Fibroblast of pulmonary artery (primary cell): ENCODE measurements around the gene EMP1.

Experiments
- DNase-seq: peaks from one replicate; pipeline ENCODE4 v3.0.0-alpha.2; 2010; ENCODE audit warnings: low read depth
- H3K4me3 ChIP-seq: replicated peaks from 2 replicates; pipeline ENCODE4 v1.5.1; 2011; ENCODE audit warnings: low read depth, mild to moderate bottlenecking, control low read depth, low read length, moderate library complexity
- TF ChIP-seq, protein P1 (sequence below): IDR thresholded peaks from 2 replicates; pipeline ENCODE4 v1.5.1; 2011; ENCODE audit warnings: mild to moderate bottlenecking, control low read depth, low read length, inconsistent platforms; ENCODE audit errors: missing control alignments

The EMP1 gene

DNA sequence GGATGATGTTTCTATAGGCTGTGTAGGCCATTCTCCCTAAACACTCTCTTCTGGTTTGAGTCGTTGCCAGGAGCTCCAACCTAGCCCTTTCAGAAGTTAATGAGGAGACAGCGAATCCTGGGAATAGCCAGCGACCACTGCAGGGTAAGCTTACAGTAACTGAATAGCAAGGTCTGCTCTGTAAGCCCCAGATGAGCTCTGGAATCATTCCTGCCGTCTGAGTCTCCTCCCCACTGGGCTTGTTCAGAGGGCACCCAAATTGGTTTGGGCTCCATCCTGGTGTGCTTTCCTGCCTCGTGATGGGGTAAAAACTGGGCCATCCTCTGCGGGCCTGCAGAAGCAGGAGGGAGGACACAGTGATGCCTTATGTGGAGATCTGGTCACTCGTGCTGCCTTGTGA is 43.3 kb upstream of the EMP1 start:
- TF ChIP-seq, protein P1, sequence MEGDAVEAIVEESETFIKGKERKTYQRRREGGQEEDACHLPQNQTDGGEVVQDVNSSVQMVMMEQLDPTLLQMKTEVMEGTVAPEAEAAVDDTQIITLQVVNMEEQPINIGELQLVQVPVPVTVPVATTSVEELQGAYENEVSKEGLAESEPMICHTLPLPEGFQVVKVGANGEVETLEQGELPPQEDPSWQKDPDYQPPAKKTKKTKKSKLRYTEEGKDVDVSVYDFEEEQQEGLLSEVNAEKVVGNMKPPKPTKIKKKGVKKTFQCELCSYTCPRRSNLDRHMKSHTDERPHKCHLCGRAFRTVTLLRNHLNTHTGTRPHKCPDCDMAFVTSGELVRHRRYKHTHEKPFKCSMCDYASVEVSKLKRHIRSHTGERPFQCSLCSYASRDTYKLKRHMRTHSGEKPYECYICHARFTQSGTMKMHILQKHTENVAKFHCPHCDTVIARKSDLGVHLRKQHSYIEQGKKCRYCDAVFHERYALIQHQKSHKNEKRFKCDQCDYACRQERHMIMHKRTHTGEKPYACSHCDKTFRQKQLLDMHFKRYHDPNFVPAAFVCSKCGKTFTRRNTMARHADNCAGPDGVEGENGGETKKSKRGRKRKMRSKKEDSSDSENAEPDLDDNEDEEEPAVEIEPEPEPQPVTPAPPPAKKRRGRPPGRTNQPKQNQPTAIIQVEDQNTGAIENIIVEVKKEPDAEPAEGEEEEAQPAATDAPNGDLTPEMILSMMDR: no peak
- no peak overlapping the region for H3K4me3 ChIP-seq
- DNase-seq: no peak

DNA sequence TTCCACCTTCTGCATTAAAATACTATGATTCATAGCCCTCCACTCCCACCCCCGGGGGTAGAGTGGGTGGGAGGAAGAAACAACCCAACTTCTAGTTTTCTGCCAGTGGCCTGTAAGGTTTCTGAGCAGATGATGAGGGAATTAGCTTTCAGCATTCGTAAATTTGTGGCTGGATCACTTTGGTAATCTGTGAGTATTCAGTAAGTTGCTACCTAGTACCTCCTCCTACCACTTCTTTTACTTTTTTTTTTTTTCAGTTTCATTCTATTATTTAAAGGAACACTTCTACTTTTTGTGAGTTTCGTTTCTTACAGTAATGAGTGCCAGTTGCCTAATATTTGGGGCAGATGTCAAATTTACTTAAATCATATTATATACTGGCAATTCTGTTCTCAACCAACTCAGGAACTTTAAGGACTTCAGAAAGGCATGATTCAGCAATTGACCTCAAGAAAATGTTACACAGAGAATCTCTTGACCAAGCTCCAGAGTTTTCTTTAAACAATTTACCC is 42.4 kb upstream of the EMP1 start:
- TF ChIP-seq, protein P1: no peak
- no peak for DNase-seq
- H3K4me3 ChIP-seq: no peak overlapping the region

DNA sequence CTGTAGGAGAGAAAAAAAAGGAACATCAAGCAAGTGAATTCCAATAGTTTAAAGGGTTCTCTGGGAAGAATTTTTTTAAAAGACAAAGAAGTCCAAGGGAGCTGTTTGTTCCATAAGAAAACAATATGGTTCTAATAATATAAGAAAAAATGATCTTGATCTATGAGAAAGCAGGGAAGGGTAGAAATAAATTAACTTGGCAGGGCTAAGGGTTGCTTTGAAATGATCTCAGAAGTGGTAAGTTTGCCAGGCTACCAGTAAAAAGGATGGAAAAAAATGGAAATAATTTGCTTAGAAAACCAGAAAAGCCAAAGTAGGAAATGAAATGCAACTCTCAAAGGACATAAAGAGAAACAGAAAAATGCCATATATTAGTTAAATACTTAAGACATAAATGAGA is 41.7 kb upstream of the EMP1 start:
- H3K4me3 ChIP-seq: no peak overlapping the region
- DNase-seq: no peak
- TF ChIP-seq, protein P1: no peak

DNA sequence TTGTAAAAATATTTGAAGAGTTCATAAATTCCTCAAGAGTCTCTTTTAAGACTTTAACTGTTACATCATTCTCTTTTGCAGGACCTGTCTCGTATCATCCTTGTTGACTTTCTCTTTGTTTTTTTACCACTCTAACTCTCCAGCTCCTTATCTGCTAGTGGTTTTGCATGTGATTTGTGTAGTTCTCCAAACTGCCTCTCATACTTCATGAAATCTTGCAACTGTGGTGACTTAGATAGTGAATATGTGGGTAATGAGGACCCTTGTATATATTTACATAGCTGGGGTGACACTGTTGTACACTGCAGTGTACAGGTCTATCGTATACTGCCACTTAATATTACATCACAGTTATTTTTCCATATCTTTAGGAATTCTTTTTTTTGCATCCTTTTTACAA is 40.2 kb upstream of the EMP1 start:
- no peak for DNase-seq
- TF ChIP-seq, protein P1: no peak
- no peak overlapping the region for H3K4me3 ChIP-seq

DNA sequence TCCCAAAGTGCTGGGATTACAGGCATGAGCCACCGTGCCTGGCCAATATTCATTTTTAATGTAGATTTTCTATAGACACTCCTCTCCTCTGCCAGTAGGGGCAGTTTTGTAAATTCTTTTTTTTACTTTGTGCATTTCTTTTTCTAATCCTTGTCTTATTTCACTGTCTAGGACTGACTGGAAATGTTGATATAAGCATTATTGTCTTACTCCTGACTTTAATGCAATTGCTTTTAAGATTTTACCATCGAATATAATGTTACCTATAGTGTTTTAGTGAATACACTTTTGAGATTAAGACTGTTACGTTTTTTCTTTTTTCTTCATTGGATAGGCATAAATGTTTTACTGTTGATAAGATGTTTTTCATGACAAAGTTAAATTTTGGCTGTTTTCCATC is 35.4 kb upstream of the EMP1 start:
- no peak overlapping the region for H3K4me3 ChIP-seq
- TF ChIP-seq, protein P1: peak; percentile 41
- no peak for DNase-seq

DNA sequence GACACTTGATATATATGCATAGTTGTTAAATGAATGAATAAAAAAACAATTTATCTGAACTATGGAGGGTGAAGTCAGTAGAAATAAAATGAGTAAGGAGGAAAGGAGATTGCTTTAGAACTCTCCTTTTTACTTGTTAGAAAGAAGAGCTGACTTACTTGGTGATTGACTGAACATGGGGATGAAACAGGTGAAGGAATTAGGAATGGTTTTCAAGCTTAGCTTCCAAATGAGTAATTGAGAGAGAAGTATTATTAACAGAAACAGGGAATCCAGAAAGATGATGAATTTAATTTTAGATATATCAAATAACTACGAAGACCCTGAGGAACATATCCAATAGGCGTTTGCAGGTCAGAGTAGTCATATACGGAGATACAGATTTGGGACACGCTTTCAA is 33.6 kb upstream of the EMP1 start:
- H3K4me3 ChIP-seq: no peak overlapping the region
- no peak for DNase-seq
- TF ChIP-seq, protein P1: no peak

DNA sequence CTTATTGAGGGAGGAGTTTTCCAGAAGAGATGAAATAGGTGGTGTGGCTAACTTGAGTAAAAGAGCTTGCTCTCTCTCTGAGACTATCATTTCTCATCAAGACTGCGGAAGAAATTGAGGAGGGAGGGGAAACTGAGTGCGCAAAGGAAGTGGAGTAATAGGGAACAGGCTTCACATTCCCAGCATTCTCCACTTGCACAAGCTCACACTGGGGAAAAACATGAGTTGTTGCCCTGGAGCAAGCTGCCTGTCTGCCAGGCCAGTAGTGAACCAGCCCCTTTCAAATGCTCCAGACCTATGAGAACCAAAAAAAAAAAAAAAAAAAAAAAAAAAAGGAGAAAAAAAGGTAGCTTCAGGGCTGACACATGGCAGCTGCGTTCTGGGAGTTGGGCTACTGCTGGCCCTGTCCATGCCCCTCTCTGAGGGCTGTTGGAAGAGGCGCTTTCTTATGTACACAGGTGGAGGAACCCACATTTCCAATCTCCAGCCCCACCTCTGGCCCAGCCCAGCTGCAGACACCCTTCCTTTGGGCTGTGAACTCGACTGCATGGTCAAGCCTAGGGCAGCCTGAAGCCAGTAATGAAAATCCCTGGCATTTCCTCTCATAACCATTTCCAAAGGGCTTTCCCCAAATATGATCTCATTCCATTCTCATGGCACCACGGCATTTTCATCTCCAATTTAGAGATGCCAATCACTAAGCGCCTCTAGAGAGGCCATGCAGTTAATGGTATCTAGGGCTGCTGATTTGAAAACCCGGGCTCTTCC is 32.5 kb upstream of the EMP1 start:
- no peak overlapping the region for H3K4me3 ChIP-seq
- no peak for DNase-seq
- TF ChIP-seq, protein P1: no peak
